Parathyroid adenoma (tissue), 2 donors: ENCODE data around the gene CDKN1A.
"Not testable (repeated sequence)": the region's sequence is repeated elsewhere in the genome, so short reads cannot be mapped to it uniquely, and the experiment has no call there.

Source experiments
- H2AFZ ChIP-seq: fragments of 300-600 bp; sonication (generic); one replicate; pipeline ENCODE4 v1.7.0; 2017; ENCODE audit warnings: antibody characterized with exemption, mild to moderate bottlenecking
- H3K27ac ChIP-seq: fragments of 300-600 bp; sonication (generic); one replicate; pipeline ENCODE4 v1.7.0; 2017
- H3K27me3 ChIP-seq: fragments of 300-600 bp; sonication (generic); one replicate; pipeline ENCODE4 v1.7.0; 2017; ENCODE audit warnings: low read length; ENCODE audit not compliant: control insufficient read depth, insufficient read depth
- H3K36me3 ChIP-seq: fragments of 300-600 bp; sonication (generic); one replicate; pipeline ENCODE4 v1.7.0; 2017; ENCODE audit warnings: low read length; ENCODE audit not compliant: control insufficient read depth, insufficient read depth
- H3K4me1 ChIP-seq: fragments of 300-600 bp; sonication (generic); one replicate; pipeline ENCODE4 v1.7.0; 2017; ENCODE audit warnings: control low read depth
- H3K4me2 ChIP-seq: fragments of 300-600 bp; sonication (generic); one replicate; pipeline ENCODE4 v1.7.0; 2017; ENCODE audit warnings: low read length
- H3K4me3 ChIP-seq: fragments of 300-600 bp; sonication (generic); one replicate; pipeline ENCODE4 v1.7.0; 2017; ENCODE audit warnings: low read depth, low read length
- H3K79me2 ChIP-seq: fragments of 300-600 bp; sonication (generic); one replicate; pipeline ENCODE4 v1.7.0; 2017; ENCODE audit warnings: control low read depth
- H3K9ac ChIP-seq: fragments of 300-600 bp; sonication (generic); one replicate; pipeline ENCODE4 v1.7.0; 2017; ENCODE audit warnings: mild to moderate bottlenecking
- H3K9me3 ChIP-seq: fragments of 300-600 bp; sonication (generic); one replicate; pipeline ENCODE4 v1.7.0; 2017; ENCODE audit warnings: low read length; ENCODE audit not compliant: control insufficient read depth
- TF ChIP-seq, protein P1 (sequence below): fragments of 300-600 bp; sonication (generic); IDR thresholded peaks from one replicate; pipeline ENCODE4 v1.7.0; 2017; ENCODE audit warnings: antibody characterized with exemption, mild to moderate bottlenecking
- donor health status: primary hyperparathyroidism.

Gene CDKN1A

GRCh38 chr6:36721369-36722140 lies 43.0 kb downstream of the CDKN1A start:
- H3K4me1 ChIP-seq, result no peaks in the 10 kb centered on the region
- TF ChIP-seq, protein P1, sequence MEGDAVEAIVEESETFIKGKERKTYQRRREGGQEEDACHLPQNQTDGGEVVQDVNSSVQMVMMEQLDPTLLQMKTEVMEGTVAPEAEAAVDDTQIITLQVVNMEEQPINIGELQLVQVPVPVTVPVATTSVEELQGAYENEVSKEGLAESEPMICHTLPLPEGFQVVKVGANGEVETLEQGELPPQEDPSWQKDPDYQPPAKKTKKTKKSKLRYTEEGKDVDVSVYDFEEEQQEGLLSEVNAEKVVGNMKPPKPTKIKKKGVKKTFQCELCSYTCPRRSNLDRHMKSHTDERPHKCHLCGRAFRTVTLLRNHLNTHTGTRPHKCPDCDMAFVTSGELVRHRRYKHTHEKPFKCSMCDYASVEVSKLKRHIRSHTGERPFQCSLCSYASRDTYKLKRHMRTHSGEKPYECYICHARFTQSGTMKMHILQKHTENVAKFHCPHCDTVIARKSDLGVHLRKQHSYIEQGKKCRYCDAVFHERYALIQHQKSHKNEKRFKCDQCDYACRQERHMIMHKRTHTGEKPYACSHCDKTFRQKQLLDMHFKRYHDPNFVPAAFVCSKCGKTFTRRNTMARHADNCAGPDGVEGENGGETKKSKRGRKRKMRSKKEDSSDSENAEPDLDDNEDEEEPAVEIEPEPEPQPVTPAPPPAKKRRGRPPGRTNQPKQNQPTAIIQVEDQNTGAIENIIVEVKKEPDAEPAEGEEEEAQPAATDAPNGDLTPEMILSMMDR, result no peak
- no peak overlapping the region for H3K27ac ChIP-seq
- H3K4me3 ChIP-seq, result no peak overlapping the region
- no peaks in the 10 kb centered on the region for H3K27me3 ChIP-seq
- no peak overlapping the region for H2AFZ ChIP-seq
- H3K9me3 ChIP-seq, result no peaks in the 10 kb centered on the region
- H3K4me2 ChIP-seq, result no peak overlapping the region
- H3K9ac ChIP-seq, result no peak overlapping the region
- no peaks in the 10 kb centered on the region for H3K36me3 ChIP-seq
- no peaks in the 10 kb centered on the region for H3K79me2 ChIP-seq

DNA sequence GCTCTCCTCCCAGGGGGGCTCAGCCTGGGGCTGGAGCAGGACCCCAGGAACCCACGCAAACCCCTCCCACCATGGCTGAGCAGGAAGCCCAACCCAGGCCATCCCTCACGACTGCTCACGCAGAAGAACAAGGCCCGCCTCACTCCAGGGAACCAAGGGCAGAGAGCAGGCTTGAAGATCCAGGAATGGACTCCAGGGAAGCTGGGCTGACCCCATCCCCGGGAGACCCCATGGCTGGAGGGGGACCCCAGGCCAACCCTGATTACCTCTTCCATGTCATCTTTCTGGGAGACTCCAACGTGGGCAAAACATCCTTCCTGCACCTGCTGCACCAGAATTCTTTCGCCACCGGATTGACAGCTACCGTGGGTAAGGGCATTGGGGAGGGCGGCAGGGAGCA lies 43.9 kb downstream of the CDKN1A start:
- H3K9ac ChIP-seq, result no peak overlapping the region
- no peak overlapping the region for H3K4me3 ChIP-seq
- no peaks in the 10 kb centered on the region for H3K36me3 ChIP-seq
- no peak overlapping the region for H3K27ac ChIP-seq
- no peaks in the 10 kb centered on the region for H3K4me1 ChIP-seq
- H2AFZ ChIP-seq, result no peak overlapping the region
- no peaks in the 10 kb centered on the region for H3K27me3 ChIP-seq
- no peaks in the 10 kb centered on the region for H3K79me2 ChIP-seq
- H3K9me3 ChIP-seq, result no peaks in the 10 kb centered on the region
- TF ChIP-seq, protein P1, result no peak
- no peak overlapping the region for H3K4me2 ChIP-seq

DNA sequence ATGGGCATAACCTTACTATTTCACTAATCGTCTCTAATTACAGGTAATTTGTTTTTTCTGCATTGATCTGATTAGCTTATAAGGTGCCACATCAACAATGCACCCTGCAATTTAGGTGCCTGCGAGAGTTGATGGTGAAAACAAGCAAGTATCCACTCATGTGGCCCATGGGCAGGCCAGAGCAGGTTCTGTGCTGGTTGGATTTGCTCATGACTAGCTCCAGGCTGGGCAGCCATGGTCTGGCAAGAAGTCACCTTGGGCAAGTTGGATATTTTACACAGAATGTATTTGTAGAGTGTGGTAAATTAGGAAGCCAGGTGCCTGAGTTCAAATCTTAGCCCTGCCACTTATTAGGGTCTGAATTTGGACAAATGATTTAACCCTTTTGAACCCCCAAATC lies 44.4 kb downstream of the CDKN1A start:
- H3K4me1 ChIP-seq, result no peaks in the 10 kb centered on the region
- no peak overlapping the region for H3K4me2 ChIP-seq
- H3K27me3 ChIP-seq, result no peaks in the 10 kb centered on the region
- H3K4me3 ChIP-seq, result no peak overlapping the region
- no peaks in the 10 kb centered on the region for H3K79me2 ChIP-seq
- no peak overlapping the region for H2AFZ ChIP-seq
- TF ChIP-seq, protein P1, result no peak
- H3K27ac ChIP-seq, result no peak overlapping the region
- no peak overlapping the region for H3K9ac ChIP-seq
- H3K36me3 ChIP-seq, result no peaks in the 10 kb centered on the region
- H3K9me3 ChIP-seq, result no peaks in the 10 kb centered on the region

GRCh38 chr6:36723992-36724391 lies 45.5 kb downstream of the CDKN1A start:
- H3K9ac ChIP-seq, H2AFZ ChIP-seq, H3K79me2 ChIP-seq, H3K4me3 ChIP-seq, H3K27me3 ChIP-seq, H3K27ac ChIP-seq, H3K36me3 ChIP-seq, H3K4me2 ChIP-seq, H3K9me3 ChIP-seq, H3K4me1 ChIP-seq: not testable (repeated sequence)

GRCh38 chr6:36724514-36725390 lies 46.2 kb downstream of the CDKN1A start:
- Histone ChIP-seq H3K36me3 (no peaks in the 10 kb centered on the region), H3K4me2 (no peak overlapping the region), H3K27ac (no peak overlapping the region), H3K79me2 (no peaks in the 10 kb centered on the region), H3K9ac (no peak overlapping the region), H3K9me3 (no peaks in the 10 kb centered on the region), H2AFZ (no peak overlapping the region), H3K4me3 (no peak overlapping the region), H3K4me1 (no peaks in the 10 kb centered on the region), H3K27me3 (no peaks in the 10 kb centered on the region)
- TF ChIP-seq, protein P1, result peak; percentile 71
